ENCODE data around the gene RNF149.

RNF149 gene

GRCh38 chr2:101341421-101341820 is 32.9 kb upstream of the RNF149 start:
- ATAC-seq (ENCODE audit: low read depth) (no peak), DNase-seq (ENCODE audit: low spot score) (no peak)
- Histone ChIP-seq H3K27me3 (ENCODE audit: insufficient read depth, poor library complexity, severe bottlenecking) (no peaks in the 10 kb centered on the region), H3K9me3 (ENCODE audit: severe bottlenecking) (no peaks in the 10 kb centered on the region), H3K27ac (ENCODE audit: poor library complexity, severe bottlenecking) (no peak overlapping the region), H3K4me3 (ENCODE audit: severe bottlenecking) (no peak overlapping the region), H3K36me3 (ENCODE audit: low read depth) (no peaks in the 10 kb centered on the region), H3K4me1 (ENCODE audit: insufficient read depth, poor library complexity, severe bottlenecking) (peaks cover 8% of the 10 kb centered on the region)
- TF ChIP-seq CTCF (IDR thresholded peaks at IDR 0.05; ENCODE audit: poor library complexity, severe bottlenecking) = no peak

- TF ChIP-seq CTCF (IDR thresholded peaks at IDR 0.05; ENCODE audit: poor library complexity, severe bottlenecking) = no peak
- no peak overlapping the region for H3K4me3 ChIP-seq (ENCODE audit: severe bottlenecking)
- H3K4me1 ChIP-seq (ENCODE audit: insufficient read depth, poor library complexity, severe bottlenecking) = peaks cover 8% of the 10 kb centered on the region
- no peak overlapping the region for H3K27ac ChIP-seq (ENCODE audit: poor library complexity, severe bottlenecking)
- no peaks in the 10 kb centered on the region for H3K9me3 ChIP-seq (ENCODE audit: severe bottlenecking)
- H3K27me3 ChIP-seq (ENCODE audit: insufficient read depth, poor library complexity, severe bottlenecking) = no peaks in the 10 kb centered on the region
- ATAC-seq (ENCODE audit: low read depth) (no peak), DNase-seq (ENCODE audit: low spot score) (no peak)
- no peaks in the 10 kb centered on the region for H3K36me3 ChIP-seq (ENCODE audit: low read depth)
These were observed 31.6 kb upstream of the RNF149 start for GRCh38 chr2:101340141-101340551.

- no peaks in the 10 kb centered on the region for H3K9me3 ChIP-seq (ENCODE audit: severe bottlenecking)
- no peak overlapping the region for H3K4me3 ChIP-seq (ENCODE audit: severe bottlenecking)
- no peak for TF ChIP-seq CTCF (IDR thresholded peaks at IDR 0.05; ENCODE audit: poor library complexity, severe bottlenecking)
- ATAC-seq (ENCODE audit: low read depth) (no peak), DNase-seq (ENCODE audit: low spot score) (no peak)
- peaks cover 8% of the 10 kb centered on the region for H3K4me1 ChIP-seq (ENCODE audit: insufficient read depth, poor library complexity, severe bottlenecking)
- no peaks in the 10 kb centered on the region for H3K27me3 ChIP-seq (ENCODE audit: insufficient read depth, poor library complexity, severe bottlenecking)
- no peak overlapping the region for H3K27ac ChIP-seq (ENCODE audit: poor library complexity, severe bottlenecking)
- H3K36me3 ChIP-seq (ENCODE audit: low read depth) = no peaks in the 10 kb centered on the region
These were observed 30.9 kb upstream of the RNF149 start for GRCh38 chr2:101339266-101339880.

GRCh38 chr2:101337877-101338276 is 29.4 kb upstream of the RNF149 start:
- ATAC-seq (ENCODE audit: low read depth) (peak; percentile 67), DNase-seq (ENCODE audit: low spot score) (no peak)

More at GRCh38 chr2:101337877-101338276, 29.4 kb upstream of the RNF149 start:
- Histone ChIP-seq H3K4me1 (ENCODE audit: insufficient read depth, poor library complexity, severe bottlenecking) (peaks cover 8% of the 10 kb centered on the region), H3K27ac (ENCODE audit: poor library complexity, severe bottlenecking) (peak overlapping the region; percentile 36), H3K36me3 (ENCODE audit: low read depth) (no peaks in the 10 kb centered on the region), H3K27me3 (ENCODE audit: insufficient read depth, poor library complexity, severe bottlenecking) (no peaks in the 10 kb centered on the region), H3K4me3 (ENCODE audit: severe bottlenecking) (no peak overlapping the region), H3K9me3 (ENCODE audit: severe bottlenecking) (no peaks in the 10 kb centered on the region)
- TF ChIP-seq CTCF (IDR thresholded peaks at IDR 0.05; ENCODE audit: poor library complexity, severe bottlenecking) = no peak

All from RWPE2 (cell line).